RPMI8226 (cell line): Measurements from ENCODE around the gene STARD10.

Experiments used
- DNase-seq: peaks from one replicate; pipeline ENCODE4 v3.0.0-alpha.2; 2015

Gene STARD10

GRCh38 chr11:72760539-72761405, 33.1 kb downstream of the STARD10 start:
- DNase-seq, result no peak

GRCh38 chr11:72759468-72759985, 34.3 kb downstream of the STARD10 start:
- DNase-seq, result no peak

- DNase-seq, result no peak
Measured at GRCh38 chr11:72758690-72759389, 35.0 kb downstream of the STARD10 start.

GRCh38 chr11:72758304-72758689, 35.5 kb downstream of the STARD10 start:
- no peak for DNase-seq

DNA sequence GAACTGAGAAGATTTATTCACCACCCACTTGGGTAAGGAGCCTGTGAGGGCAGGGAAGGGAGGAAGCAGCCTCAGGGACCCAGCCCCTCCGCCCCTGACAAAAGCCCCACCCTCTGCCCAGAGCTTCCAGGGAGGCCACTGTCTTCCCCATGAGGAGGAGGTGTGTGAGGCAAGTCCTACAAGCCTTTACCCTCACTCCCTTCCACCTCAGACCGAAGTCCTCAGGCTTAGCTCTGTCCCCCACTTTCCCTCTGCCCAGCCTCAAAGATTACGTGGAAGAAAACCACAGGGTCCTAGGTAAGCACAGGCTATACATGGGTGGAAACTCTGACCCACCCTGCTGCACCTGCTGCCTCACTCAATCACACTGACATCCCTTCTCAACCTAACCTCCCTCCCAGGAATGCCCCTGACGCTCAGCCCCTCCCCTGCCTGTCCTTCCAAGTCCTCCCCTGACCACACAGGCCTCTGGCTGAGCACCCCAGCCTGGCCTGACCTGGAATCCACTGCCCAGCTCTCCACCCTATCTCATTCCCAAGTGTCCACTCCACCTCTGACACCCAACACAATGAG, 38.0 kb downstream of the STARD10 start:
- no peak for DNase-seq

DNA sequence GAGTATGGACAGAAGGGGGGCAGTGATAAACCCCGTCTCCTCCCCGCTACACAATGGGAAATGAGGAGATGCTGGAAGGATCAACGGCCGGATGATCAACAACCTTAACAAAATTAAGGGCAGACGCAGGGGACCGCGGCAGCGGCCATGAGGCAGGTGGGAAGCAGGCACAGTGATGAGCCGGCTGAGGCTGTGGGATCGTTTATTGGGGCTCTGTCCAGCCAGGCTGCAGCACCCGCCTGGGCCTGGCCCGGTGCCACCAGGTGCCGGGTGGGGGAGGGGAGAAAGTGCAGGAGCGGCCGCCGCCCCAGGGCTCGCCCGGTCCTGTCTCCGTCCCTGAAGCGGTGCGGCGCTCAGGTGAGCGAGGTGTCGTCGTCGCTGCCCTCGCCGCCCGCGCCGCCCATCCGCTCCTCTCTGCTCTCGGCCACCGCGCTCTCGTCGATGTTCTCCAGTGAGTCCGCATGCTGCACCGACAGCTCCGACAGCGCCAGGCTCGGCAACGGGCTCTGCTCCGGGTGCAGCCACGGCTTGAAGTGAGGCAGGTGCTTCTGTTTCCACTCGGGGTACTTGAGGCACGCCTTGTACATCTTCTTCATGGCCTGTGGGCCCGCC, 39.2 kb downstream of the STARD10 start:
- DNase-seq, result no peak

- DNase-seq, result no peak
Measured at GRCh38 chr11:72754149-72754543, 39.7 kb downstream of the STARD10 start.

DNA sequence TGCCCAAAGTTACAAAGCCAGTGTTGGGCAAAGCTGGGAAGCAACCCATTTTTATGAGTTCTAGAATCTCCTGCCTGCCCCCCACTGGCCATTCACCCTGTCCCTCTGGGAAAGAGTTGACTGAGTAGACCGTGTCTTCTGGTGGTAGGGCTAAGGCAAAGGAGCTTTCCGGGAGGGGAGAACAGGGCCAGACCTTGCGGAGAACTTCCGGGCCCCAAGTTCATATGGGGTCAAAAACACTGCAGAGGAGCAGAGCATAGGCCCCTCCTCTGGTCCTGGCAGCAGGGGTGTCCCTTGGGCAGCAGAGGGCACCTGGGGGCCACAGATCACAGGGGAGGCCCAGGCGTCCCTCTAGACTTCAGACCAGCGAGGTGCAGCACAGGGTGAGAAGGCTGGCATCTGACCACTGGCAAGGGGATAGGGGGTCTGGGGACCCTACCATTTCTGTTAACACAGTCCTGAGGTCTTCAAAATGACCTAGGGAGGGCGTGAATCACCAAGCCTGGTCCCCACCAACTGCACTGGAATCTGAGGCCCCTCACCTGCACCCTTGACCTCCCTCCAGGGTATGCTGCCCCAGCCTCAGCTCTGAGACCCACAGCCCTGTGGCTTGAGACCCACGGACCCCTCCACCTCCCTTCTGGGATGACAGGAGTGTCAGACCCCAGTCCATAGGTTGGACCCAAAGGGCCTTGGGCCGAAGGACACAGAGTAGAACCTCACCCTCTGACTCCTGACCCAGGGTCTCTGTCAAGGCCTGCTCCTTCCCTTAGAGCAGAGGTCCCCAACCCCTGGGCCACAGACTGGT, 40.3 kb downstream of the STARD10 start:
- DNase-seq, result no peak

DNA sequence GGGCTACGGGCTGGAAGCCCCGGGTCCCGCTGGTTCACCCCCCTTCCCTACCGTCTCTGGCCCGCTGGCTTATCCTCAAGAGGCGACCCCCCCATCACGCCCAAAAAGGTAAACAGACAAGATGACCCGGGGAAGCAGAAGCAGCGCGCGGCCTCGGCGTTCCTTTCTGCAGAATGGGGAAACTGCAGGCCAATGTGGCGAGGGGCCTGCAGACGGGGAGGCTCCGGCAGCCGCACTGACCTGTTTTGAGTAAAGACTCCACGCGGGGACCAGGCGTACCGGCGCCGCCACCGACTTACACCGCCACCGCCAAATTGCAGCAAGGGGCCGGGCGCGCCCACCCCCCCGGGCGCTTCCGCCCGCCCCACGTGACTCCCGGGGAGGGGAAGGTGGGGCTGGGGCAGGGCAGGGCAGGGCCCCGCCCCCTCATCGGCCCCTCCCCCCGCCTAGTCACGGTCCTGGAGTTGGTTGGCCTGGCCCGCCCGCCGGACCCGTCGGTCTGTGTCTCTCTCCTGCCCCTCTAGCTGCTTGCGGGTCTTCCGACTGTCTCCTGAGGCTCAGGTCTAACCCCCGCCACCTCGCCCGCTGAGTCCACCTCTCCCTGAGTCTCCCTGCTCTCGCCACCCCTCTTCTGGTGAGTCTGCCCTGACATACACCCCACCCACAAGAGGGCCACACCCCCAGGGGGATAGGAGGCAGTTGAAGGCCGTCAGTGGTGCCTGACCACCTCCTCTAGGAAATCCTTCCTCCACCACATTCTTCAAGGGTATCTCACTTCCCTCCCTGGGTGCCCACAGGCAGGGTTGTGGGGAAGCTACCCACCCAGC, 41.5 kb downstream of the STARD10 start, which contains the start of gene ARAP1:
Gene ARAP1 (minus strand): TSS at position 321 of the 827 bp plus-strand sequence. CDS start 25,280 bp downstream, outside the sequence.
- DNase-seq, result peak; percentile 76

DNA sequence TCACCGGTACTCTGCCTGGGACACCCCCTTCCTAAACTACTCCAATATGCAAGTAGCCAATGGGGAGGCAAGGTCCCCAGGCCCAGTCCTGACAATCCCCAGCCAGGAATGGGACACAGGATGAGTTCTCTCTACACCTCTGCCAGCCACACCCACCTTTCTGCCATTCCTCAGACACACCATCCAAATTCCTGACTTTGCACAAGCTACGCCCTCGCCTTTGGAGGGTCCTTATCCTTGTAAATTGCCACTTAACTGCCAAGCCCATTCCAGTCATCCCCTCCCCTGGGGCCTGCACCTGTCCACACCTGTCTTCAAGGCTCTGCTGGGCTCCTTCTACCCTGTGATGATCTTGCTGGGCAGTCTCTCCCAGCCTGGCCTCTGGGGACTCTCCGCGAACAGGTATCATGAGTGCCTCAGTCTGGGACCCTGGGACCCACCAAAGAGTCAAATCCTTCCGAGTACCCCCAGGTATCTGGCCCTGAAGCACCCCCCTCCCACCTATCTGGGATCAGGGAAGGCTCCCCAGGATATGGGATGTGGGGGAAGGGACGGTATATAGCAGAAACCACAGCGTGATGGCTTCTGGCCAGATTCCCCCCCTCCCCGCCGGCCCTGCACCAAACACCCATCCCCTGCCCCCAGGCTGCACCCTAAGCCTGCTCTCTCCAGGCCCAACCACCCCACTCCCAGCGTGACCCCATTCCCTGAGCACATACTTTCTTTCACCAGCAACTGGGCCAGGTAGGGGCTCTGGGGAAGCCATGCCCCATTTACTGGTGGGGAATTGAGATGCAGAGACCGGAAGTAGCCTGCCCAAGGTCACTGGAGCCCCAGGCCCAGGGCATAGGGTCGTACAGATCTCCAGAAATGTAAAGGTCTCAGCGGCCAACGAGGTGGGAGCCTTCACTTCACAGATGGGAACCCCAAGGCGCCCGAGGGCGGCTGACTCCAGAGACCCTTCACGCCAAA, 42.4 kb downstream of the STARD10 start:
- no peak for DNase-seq

DNA sequence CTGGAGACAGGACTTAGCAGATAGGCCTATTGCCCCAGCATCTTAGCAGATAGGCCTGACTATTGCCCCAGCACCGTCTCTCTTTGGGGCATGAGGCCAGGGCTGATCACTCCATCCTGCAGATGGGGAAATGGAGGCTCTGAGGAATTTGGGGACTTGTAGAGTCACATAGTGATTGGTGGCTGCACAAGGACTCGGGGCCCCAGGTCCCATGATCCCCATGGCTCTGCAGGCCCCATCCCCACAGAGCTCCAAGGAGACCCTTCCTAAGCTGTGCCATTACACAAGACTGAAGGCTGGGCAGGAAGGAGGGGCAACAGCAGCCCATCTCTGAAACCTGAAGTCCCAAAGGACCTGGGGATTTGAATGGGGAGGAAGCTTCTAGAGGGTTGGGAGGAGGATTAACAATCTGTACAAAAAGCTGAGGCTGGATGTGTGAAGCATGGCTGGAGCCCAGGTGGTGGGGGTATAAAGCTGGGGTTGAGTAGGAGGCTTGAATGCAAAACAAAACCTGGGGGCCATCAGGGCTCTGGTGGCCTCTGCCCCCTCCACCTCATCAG, 43.2 kb downstream of the STARD10 start:
- no peak for DNase-seq

DNA sequence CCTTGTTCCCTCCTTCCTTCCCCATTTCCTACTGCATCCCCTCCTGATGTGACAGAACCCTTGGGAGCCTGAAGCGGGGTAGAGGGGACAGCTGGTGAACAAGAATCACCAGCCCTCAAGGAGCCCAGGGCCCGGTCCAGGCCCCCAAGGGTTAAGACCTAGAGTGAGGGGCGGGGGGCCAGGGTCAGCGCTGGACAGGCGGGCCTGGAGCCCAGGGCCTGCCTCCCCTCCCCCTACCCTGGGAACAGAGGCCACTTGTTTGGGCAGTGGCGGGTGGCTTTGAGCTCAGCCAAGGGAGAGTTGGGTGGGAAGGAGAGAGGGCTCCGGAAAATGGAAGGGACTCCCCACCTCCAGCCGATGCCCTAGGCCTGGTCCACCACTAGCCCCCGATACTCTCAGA, 43.8 kb downstream of the STARD10 start:
- no peak for DNase-seq

- no peak for DNase-seq
Measured at GRCh38 chr11:72747289-72747855, 46.5 kb downstream of the STARD10 start.

GRCh38 chr11:72746821-72747220, 47.0 kb downstream of the STARD10 start:
- no peak for DNase-seq

- no peak for DNase-seq
Measured at GRCh38 chr11:72745925-72746550, 47.8 kb downstream of the STARD10 start.

DNA sequence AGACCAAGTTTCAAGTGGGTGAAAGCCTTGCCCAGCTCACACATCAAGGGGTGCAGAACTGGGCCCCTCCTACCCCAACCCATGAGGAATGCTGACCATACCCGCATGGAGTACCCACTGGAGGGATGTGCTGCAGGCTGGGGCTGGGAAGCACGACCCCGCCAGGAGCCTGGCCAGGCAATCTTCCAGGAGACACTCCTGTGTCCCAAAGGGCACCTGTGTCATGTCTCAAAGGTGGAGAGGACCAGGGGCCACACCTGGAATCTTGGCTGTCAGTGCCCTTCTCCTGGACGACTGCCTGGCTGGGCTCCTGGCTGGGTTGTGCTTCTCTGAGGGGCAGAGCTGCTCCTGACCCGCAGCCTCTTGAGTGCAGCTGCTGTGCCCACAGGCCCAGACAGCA, 48.3 kb downstream of the STARD10 start:
- no peak for DNase-seq

DNA sequence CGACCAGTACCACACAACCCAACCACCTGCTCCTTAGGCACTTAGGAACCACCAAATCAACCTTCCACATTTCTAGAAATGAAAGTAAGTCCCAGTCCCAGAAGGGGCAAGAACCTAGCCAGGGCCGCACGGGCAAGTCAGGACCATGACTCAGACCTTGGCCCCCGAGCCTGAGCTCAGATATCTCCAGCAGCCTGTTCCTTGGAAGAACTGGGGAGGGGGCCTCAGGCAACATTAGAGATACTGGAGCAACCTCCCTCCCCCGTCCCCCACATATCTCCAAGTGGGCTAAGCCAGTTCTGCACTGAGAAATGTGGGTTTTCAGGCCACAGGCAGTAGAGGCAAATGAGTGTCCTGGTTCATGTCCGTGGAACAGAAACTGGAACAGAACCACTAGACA, 49.4 kb downstream of the STARD10 start:
- no peak for DNase-seq

DNA sequence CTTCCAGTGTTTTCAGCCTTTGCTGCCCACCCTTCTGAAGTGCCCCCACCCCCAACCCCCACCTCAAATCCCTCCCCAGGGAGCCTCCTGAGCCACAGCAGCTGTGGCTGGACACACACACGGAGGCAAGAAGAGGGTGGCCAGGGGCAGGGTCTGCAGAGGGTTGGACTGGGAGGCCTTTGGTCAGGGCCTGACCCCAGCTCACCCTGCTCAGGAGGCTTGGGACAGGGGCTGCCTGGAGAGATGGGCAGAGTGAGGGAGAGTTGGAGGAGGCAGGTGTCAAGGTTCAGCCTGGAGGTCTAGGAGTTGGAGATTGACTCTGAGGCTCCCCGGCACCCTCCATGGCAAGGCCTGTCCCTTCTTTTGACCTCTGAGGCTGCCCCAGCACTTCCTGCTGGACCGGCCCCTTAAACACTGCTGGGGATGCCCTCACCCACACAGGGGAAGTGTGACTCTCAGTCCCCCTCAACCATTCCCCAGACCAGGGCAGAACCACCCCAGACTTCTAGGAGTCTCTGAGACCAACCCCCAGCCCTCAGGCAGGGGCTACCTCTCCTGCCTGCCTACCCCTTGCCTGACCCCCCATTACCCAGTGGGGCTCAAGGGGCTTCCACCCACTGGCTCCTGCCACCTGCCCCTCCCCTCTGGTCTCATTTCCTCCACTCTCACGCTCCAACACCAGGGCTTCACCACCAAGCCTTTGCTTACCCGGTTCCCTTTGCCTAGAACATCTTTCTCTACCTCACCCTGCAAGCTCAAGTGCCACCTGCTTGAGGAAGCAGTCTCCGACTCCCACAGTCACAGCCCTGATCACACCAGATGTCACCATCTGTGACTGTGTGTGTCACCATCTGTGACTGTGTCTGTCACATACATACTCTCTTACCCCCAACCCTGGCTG, 50.3 kb downstream of the STARD10 start:
- no peak for DNase-seq
